ENCODE measurements around the gene LAMA5. TPM values are rescaled to one million over a fixed set of nuclear protein-coding genes. Genes with fewer than 3 reads are reported as not detected.

LAMA5 gene
- total RNA-seq, 1 donor from 2014 or later: 79.6 TPM

GRCh38 chr20:62304331-62305148 is 62.6 kb downstream of the LAMA5 start:
- DNase-seq (no peak), ATAC-seq (ENCODE audit: poor library complexity) (no peak)
- intact Hi-C loops (cut with DNase I): no loop called here

- intact Hi-C loops (cut with DNase I): loop anchor here (2.0 kb wide), 1 partner anchor 79 kb away; no protein-coding TSS in a partner anchor
- DNase-seq (no peak), ATAC-seq (ENCODE audit: poor library complexity) (no peak)
These were observed 63.5 kb downstream of the LAMA5 start for GRCh38 chr20:62303340-62304226.

- ATAC-seq (ENCODE audit: poor library complexity) (no peak), DNase-seq (no peak)
- intact Hi-C loops (cut with DNase I): loop anchor here (2.0 kb wide), 1 partner anchor 80 kb away; no protein-coding TSS in a partner anchor
These were observed 64.1 kb downstream of the LAMA5 start for GRCh38 chr20:62303062-62303339.

- intact Hi-C loops (cut with DNase I): loop anchor here (2.0 kb wide), 1 partner anchor 80 kb away; no protein-coding TSS in a partner anchor
- DNase-seq: peak; percentile 97
- ATAC-seq (ENCODE audit: poor library complexity): peak; percentile 94
These were observed 64.6 kb downstream of the LAMA5 start, which contains the start of gene ADRM1 for GRCh38 chr20:62302341-62303061. Gene ADRM1 (plus strand): TSS chr20:62302997. CDS start chr20:62303569, 572 bp downstream.

DNA sequence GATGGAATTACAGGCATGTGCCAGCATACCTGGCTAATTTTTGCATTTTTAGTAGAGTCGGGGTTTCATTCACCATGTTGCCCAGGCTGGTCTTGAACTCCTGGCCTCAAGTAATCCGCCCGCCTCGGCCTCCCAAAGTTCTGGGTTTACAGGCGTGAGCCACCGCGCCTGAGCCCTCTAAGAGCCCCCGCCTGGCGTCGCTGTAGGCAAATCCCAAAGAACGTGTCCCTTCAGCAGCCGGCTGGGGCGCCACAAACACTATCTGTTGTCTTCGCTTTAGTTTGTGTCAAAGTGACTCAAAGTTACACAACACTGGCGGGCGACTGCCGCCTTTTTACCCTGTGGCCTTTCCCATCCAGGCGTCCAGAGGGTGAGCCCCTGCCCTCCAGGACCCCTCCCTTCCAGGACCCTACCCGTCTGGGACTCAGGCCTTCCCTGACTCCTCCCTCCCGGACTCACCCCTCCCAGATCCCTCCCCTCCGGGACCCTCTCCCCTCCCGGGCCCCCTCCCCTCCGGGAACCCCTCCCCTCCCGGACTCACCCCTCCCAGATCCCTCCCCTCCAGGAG is 65.3 kb downstream of the LAMA5 start:
- ATAC-seq (ENCODE audit: poor library complexity) (peak; percentile 78), DNase-seq (peak; percentile 95)
- intact Hi-C loops (cut with DNase I): loop anchor here (2.0 kb wide), 1 partner anchor 81 kb away; no protein-coding TSS in a partner anchor

DNA sequence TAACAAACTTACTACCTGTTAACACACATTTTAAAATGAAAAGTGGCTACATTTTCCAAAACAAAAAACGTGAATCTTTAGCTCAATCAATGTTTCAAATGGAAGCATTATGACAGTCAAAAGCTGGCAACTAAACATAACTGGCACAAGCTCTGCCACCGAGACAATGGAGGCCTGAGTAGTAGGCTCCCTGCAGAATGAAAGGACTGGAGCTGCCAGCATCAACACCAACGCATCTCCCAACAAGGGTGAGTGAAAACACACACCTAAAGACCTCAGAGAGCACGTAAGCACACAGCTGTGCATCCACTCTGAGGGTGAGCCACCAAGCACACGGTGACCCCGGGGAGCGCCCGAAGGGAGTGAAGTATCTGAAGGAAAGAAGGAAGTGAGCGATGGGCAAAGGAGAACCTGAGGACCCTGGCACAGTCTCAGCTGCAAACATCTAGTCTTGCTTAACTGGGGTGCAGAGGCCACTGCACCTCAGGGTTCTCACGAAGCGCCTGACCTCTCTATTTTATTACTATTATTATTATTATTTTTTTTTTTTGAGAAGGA is 65.9 kb downstream of the LAMA5 start:
- intact Hi-C loops (cut with DNase I): no loop called here
- DNase-seq (no peak), ATAC-seq (ENCODE audit: poor library complexity) (no peak)

DNA sequence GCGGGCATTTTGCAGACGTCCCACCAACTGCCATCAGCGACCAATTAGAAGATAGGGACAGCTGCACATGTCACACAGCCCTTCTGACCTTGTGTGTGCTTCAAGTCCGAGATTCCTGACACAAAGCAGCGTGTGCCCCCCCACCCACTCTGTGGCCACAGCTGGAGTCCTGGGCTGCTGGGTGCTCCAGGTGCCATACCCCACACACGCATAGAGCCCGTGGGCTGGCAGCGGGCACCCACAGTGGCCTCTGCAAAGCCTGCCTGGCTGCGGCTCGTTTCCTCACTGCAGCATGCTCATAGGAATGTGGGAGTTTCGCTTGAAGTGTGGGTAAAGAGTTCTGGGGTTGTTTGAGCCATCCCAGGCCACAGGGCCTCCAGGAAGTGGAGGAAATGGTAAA is 66.8 kb downstream of the LAMA5 start:
- ATAC-seq (ENCODE audit: poor library complexity) (no peak), DNase-seq (no peak)
- intact Hi-C loops (cut with DNase I): no loop called here

DNA sequence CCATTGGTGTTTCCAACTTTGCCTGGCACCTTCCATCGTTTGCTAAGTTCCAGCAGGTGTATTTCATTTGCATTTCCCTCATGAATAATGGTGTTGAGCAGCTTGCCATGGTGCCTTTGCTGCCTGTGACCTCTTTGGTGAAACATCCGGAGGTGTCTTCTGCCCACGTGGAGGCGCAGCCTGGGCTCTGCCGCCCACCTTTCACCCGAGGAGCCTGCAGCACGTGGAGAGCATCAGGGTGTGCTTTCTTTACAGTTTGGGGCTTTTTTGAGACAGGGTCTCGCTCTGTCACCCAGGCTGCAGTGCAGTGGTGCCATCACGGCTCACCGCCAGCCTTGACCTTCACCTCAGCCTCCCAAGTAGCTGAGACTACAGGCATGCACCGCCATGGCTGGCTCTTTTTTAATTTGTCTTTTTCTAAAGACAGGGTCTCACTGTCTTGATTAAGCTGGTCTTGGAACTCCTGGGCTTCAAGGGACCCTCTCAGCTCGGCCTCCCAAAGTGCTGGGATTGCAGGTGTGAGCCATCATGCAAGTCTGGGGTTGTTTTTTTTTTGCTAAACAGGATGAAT is 67.4 kb downstream of the LAMA5 start:
- ATAC-seq (ENCODE audit: poor library complexity) (no peak), DNase-seq (no peak)
- intact Hi-C loops (cut with DNase I): loop anchor here (10.0 kb wide), 1 partner anchor 205 kb away; no protein-coding TSS in a partner anchor

DNA sequence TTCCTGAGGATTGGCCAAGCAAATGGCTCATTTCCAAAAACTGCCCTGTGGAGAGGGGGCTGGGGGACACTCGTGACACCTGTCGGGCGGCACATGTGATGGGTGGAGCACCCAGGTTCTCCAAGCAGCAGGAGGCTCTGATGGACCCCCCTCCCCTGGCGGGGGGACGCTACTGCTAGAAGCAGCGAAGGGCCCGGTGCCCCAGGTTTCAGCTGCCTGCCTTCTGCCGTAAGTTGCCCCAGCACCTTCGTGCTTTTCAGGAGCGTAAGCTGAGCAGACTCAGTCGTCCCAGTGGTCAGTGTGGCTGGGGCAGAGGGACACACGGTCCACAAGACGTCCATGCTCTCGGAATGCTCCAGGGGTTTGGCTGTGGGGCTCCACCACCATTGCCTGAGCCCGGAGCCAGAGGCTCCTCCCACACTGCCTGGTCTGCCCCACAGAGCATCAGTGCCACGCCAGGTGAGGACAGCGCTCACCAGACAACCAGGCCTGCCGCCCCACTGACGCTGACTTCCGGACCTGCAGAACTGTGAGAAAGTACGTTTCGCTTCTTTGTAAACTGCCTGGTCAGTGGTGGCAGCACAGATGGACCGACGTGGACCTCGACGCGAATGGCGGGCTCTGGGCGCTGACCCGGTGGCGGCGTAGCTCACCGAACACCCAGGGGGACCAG is 68.4 kb downstream of the LAMA5 start:
- ATAC-seq (ENCODE audit: poor library complexity) (no peak), DNase-seq (no peak)
- intact Hi-C loops (cut with DNase I): loop anchor here (10.0 kb wide), 1 partner anchor 206 kb away; no protein-coding TSS in a partner anchor

DNA sequence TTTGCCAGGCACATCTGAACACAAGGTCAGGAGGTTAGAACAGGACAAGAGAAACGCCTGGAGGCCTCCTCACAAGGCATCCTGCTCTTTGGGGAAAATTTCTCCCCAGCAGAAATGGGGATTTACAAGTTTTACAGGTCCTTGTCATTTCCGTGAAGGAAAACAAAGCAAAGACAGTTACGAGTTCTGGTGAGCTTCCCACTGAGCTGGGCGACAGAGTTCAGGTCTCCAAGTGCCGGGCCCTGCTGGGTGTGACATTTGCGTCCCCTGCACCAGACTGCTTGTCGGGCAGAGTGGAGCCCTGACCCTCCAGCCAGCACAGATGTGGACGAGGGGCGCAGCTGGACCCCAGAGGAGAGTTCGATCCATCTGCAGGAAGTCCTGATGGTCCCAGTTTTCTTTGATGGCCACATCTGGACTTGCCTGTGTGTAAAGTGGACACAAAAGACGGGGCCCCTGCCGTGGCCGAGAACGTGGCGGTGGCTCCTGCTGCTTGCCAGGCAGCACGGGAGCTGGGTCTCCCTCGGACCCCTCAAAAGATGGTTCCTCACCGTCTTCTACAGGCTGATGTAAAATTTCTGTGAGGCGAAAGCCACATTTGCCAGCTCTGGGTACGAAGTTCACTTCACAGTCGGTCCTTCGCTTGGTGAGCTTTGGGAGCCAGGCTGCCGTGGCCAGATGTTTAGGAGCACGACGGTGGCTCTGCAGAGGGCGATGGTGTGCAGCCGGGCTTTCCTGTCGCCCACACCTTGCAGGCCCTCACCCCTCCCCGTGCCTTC is 69.5 kb downstream of the LAMA5 start:
- DNase-seq: no peak
- no peak for ATAC-seq (ENCODE audit: poor library complexity)
- intact Hi-C loops (cut with DNase I): loop anchor here (10.0 kb wide), 1 partner anchor 207 kb away; no protein-coding TSS in a partner anchor

GRCh38 chr20:62296724-62297448 is 70.2 kb downstream of the LAMA5 start:
- ATAC-seq (ENCODE audit: poor library complexity) (no peak), DNase-seq (no peak)
- intact Hi-C loops (cut with DNase I): loop anchor here (10.0 kb wide), 1 partner anchor 208 kb away; no protein-coding TSS in a partner anchor

DNA sequence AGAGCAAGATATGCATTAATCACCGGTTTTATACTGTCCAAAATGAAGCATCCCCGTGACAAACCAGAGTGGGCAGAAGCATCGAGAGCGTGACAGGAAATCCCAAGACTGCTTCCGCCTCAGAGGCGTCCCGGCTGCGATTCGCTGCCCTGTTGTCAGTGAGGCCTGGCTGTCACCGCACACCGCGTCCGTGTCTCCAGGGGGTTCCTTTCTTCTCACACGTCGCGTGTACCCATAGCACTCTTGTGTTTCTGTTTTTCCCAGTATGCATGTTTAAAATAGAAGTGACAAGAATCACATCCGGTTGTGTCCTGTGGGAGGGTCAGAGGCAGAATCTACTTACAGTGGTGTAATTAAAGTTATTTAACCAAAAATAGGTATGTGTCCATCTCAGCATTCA is 72.6 kb downstream of the LAMA5 start:
- intact Hi-C loops (cut with DNase I): loop anchor here (10.0 kb wide), 1 partner anchor 210 kb away; no protein-coding TSS in a partner anchor
- DNase-seq (no peak), ATAC-seq (ENCODE audit: poor library complexity) (no peak)

- no peak for DNase-seq
- intact Hi-C loops (cut with DNase I): loop anchor here (10.0 kb wide), 1 partner anchor 211 kb away; no protein-coding TSS in a partner anchor
- no peak for ATAC-seq (ENCODE audit: poor library complexity)
These were observed 73.2 kb downstream of the LAMA5 start for GRCh38 chr20:62293946-62294345.

DNA sequence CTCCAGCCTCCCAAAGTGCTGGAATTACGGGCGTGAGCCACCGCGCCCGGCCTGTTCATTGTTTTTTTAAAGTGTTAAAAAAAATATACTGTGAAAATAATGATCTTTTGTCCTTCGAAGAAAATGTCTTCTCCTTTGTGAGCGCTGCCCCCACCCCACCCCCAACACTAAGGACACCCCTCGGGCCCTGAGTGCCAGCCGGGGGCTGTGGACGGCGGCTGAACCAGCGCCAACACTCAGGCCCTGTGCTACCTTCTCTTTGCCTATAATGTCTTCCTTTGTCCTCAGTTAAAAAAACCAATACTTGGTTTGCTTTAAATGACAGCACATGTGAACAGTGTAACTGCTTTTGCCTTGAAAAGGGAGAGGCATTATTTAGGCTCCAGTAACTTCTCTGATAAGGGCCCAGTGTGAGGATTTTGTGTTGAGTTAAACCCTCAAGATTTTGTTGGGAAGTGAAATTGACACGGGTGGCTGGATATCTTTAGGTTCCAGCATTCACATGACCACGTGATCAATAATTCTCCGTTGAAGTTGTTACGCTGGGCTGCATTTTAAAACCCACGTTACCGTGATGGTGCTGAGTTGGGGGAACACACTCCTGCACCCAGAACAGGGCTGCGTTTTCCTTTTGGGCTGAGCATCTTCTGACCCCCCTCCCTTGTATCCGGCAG is 73.9 kb downstream of the LAMA5 start:
- intact Hi-C loops (cut with DNase I): loop anchor here (10.0 kb wide), 1 partner anchor 212 kb away; no protein-coding TSS in a partner anchor
- ATAC-seq (ENCODE audit: poor library complexity) (no peak), DNase-seq (no peak)

GRCh38 chr20:62292108-62292507 is 75.0 kb downstream of the LAMA5 start:
- DNase-seq: no peak
- intact Hi-C loops (cut with DNase I): loop anchor here (10.0 kb wide), 1 partner anchor 213 kb away; no protein-coding TSS in a partner anchor
- ATAC-seq (ENCODE audit: poor library complexity): no peak

All from Right ventricle myocardium superior (tissue), 1 donor.